ENCODE results near the gene SHROOM2. TPM values are rescaled to one million over a fixed set of nuclear protein-coding genes. Genes with fewer than 3 reads are reported as not detected.

The SHROOM2 gene
- total RNA-seq, 2 donors from 2014 or later: 14.4 to 15.4 TPM

DNA sequence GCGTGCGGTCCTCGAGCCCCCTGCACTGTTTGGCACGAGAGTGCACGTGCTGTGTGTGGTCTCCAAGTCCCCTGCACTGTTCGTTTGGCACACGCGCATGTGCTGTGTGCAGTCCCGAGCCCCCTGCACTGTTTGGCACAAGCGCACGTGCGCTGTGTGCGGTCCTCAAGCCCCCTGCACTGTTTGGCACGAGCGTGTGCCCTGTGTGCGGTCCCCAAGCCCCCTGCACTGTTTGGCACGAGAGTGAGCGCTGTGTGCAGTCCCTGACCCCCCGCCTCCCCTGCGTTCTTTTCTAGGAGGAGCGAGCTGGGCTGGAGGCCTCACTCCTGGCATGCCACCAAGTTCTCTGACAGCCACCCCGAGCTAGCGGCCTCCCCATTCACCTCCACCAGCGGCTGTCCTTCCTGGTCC is 104.5 kb downstream of the SHROOM2 start:
- TF ChIP-seq, protein P1, sequence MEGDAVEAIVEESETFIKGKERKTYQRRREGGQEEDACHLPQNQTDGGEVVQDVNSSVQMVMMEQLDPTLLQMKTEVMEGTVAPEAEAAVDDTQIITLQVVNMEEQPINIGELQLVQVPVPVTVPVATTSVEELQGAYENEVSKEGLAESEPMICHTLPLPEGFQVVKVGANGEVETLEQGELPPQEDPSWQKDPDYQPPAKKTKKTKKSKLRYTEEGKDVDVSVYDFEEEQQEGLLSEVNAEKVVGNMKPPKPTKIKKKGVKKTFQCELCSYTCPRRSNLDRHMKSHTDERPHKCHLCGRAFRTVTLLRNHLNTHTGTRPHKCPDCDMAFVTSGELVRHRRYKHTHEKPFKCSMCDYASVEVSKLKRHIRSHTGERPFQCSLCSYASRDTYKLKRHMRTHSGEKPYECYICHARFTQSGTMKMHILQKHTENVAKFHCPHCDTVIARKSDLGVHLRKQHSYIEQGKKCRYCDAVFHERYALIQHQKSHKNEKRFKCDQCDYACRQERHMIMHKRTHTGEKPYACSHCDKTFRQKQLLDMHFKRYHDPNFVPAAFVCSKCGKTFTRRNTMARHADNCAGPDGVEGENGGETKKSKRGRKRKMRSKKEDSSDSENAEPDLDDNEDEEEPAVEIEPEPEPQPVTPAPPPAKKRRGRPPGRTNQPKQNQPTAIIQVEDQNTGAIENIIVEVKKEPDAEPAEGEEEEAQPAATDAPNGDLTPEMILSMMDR (conservative IDR thresholded peaks at IDR 0.05): no peak
- Histone ChIP-seq H3K9me3 (ENCODE audit: control insufficient read depth, low read length) (no peaks in the 10 kb centered on the region), H3K4me1 (ENCODE audit: control insufficient read depth, insufficient read depth, low read length) (no peaks in the 10 kb centered on the region), H3K27me3 (ENCODE audit: control insufficient read depth, insufficient read depth, low read length, poor library complexity, severe bottlenecking) (no peaks in the 10 kb centered on the region), H3K4me3 (ENCODE audit: low read length) (no peak overlapping the region), H3K9ac (ENCODE audit: extremely low read depth, low read length, poor library complexity, severe bottlenecking) (no peak overlapping the region), H3K36me3 (ENCODE audit: control insufficient read depth, insufficient read depth, low read length) (no peaks in the 10 kb centered on the region), H3K27ac (ENCODE audit: low read depth, low read length) (no peak overlapping the region)
- no peak overlapping the region for H3K4me3 Mint-ChIP-seq
- peaks cover 2% of the 10 kb centered on the region for H3K4me1 Mint-ChIP-seq
- H3K27ac Mint-ChIP-seq: no peak overlapping the region
- DNase-seq: no peak
- H3K36me3 Mint-ChIP-seq (ENCODE audit: low read depth): peaks cover 17% of the 10 kb centered on the region
- 95 to 100% methylated on average over 7 to 24 of the region's 24 CpGs for WGBS, 2 experiments (ENCODE audit: insufficient coverage in 1 of 2, insufficient read length in 1 of 2)
- H3K9me3 Mint-ChIP-seq: peaks cover 64% of the 10 kb centered on the region
- H3K27me3 Mint-ChIP-seq (ENCODE audit: insufficient read depth): no peaks in the 10 kb centered on the region

DNA sequence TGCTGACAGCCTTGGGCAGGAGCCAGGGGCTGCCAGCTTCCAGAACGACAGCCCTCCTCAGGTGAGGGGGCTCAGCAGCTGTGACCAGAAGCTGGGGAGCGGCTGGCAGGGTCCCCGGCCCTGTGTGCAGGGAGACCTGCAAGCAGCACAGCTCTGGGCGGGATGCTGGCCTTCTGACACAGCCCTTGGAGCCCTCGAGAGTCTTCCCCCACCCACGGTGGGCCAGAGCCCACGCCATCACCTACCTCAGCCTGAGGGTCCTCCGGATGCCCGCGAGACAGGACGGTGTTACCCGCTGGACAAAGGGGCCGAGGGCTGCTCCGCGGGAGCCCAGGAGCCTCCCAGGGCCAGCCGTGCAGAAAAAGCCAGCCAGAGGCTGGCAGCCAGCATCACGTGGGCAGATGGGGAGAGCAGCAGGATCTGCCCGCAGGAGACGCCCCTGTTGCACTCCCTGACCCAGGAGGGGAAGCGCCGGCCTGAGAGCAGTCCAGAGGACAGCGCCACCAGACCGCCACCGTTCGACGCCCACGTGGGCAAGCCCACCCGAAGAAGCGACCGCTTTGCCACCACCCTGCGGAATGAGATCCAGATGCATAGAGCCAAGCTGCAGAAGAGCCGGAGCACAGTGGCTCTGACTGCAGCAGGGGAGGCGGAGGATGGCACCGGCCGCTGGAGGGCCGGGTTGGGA is 109.1 kb downstream of the SHROOM2 start:
- Mint-ChIP-seq H3K27me3 (ENCODE audit: insufficient read depth) (no peaks in the 10 kb centered on the region), H3K36me3 (ENCODE audit: low read depth) (peaks cover 23% of the 10 kb centered on the region), H3K4me1 (no peaks in the 10 kb centered on the region), H3K27ac (no peak overlapping the region), H3K9me3 (peaks cover 50% of the 10 kb centered on the region), H3K4me3 (no peak overlapping the region)
- H3K27me3 ChIP-seq (ENCODE audit: control insufficient read depth, insufficient read depth, low read length, poor library complexity, severe bottlenecking): no peaks in the 10 kb centered on the region
- no peak overlapping the region for H3K4me3 ChIP-seq (ENCODE audit: low read length)
- no peaks in the 10 kb centered on the region for H3K4me1 ChIP-seq (ENCODE audit: control insufficient read depth, insufficient read depth, low read length)
- H3K36me3 ChIP-seq (ENCODE audit: control insufficient read depth, insufficient read depth, low read length): no peaks in the 10 kb centered on the region
- no peak overlapping the region for H3K27ac ChIP-seq (ENCODE audit: low read depth, low read length)
- TF ChIP-seq, protein P1 (conservative IDR thresholded peaks at IDR 0.05): no peak
- H3K9ac ChIP-seq (ENCODE audit: extremely low read depth, low read length, poor library complexity, severe bottlenecking): no peak overlapping the region
- H3K9me3 ChIP-seq (ENCODE audit: control insufficient read depth, low read length): no peaks in the 10 kb centered on the region
- 94 to 100% methylated on average over 21 to 36 of the region's 36 CpGs for WGBS, 2 experiments (ENCODE audit: insufficient coverage in 1 of 2, insufficient read length in 1 of 2)
- no peak for DNase-seq

DNA sequence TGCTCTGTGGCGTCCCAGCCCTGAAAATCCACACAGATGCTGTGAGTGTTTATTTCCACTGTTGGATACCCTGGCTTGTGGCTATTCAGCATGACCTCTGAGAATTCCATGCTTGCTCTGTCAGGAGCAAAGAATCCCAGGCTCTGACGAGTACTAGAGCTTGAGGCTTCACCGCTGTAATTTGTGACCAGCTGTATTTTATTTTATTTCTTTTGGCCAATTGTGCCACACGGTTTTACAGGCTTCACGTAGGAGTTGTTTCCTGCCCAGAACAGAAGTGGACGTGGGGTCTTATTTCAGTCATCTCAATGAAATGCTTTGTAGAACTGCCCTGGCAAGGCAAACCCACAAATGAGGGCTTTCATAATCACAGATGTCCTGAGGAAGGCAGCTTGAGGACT is 111.5 kb downstream of the SHROOM2 start:
- peak overlapping the region; percentile 79 for H3K27ac ChIP-seq (ENCODE audit: low read depth, low read length)
- Mint-ChIP-seq H3K4me3 (no peak overlapping the region), H3K27ac (no peak overlapping the region), H3K27me3 (ENCODE audit: insufficient read depth) (no peaks in the 10 kb centered on the region), H3K36me3 (ENCODE audit: low read depth) (peaks cover 20% of the 10 kb centered on the region), H3K9me3 (peaks cover 49% of the 10 kb centered on the region), H3K4me1 (no peaks in the 10 kb centered on the region)
- no peak for DNase-seq
- no peak overlapping the region for H3K9ac ChIP-seq (ENCODE audit: extremely low read depth, low read length, poor library complexity, severe bottlenecking)
- H3K9me3 ChIP-seq (ENCODE audit: control insufficient read depth, low read length): no peaks in the 10 kb centered on the region
- TF ChIP-seq, protein P1 (conservative IDR thresholded peaks at IDR 0.05): no peak
- no peaks in the 10 kb centered on the region for H3K36me3 ChIP-seq (ENCODE audit: control insufficient read depth, insufficient read depth, low read length)
- H3K27me3 ChIP-seq (ENCODE audit: control insufficient read depth, insufficient read depth, low read length, poor library complexity, severe bottlenecking): no peaks in the 10 kb centered on the region
- H3K4me1 ChIP-seq (ENCODE audit: control insufficient read depth, insufficient read depth, low read length): no peaks in the 10 kb centered on the region
- H3K4me3 ChIP-seq (ENCODE audit: low read length): no peak overlapping the region
- WGBS, 2 experiments (ENCODE audit: insufficient coverage in 1 of 2, insufficient read length in 1 of 2): 88 to 100% methylated on average over 4 to 6 of the region's 6 CpGs
